Measurements from ENCODE around the gene DTX1. TPM values are rescaled to one million over a fixed set of nuclear protein-coding genes. Genes with fewer than 3 reads are reported as not detected.

Gene DTX1
- total and polyA plus RNA-seq, 2 of the 8 experiments (the other 6 are each of a cell fraction or from before 2014, with no cell fraction given) = 4.7 to 6.9 TPM

DNA sequence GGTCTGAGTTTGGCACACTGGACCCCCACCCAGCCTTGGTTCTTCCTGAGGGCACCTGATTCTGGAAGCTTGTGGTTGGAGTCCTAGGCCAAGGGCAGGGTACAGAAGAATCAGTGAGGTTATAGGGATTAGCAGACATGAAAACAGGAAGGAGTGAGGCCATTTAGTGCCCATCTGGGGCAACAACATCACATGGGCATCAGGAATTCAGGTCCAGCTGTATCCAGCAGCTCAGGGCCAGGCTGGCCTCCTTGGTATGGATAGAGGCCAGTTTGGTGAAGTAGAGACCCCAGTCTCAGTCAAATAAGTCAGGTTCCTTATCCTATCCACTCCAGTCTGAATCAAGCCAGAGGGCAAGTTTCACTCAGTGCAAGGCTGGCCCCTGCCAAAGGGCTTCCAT is 42.8 kb downstream of the DTX1 start:
- Histone ChIP-seq H4K8ac (ENCODE audit: extremely low read depth, insufficient read depth, low read length) (no peak overlapping the region; the same call in 1 of the 2 replicates), H3K23ac (ENCODE audit: insufficient read length) (no peak overlapping the region), H3K9ac (replicated peaks in 1 of 4; ENCODE audit: extremely low read depth in 1 of 4, low read depth in 3 of 4, low read length in 3 of 4) (no peak overlapping the region), H3K23me2 (ENCODE audit: low read depth, low read length) (peaks cover 2% of the 10 kb centered on the region; the same call in 1 of the 2 replicates), H2AK5ac (ENCODE audit: low read depth, low read length) (no peak overlapping the region), H2BK20ac (ENCODE audit: low read length) (0 out of 2 replicates have a peak overlapping the region, but pooled peaks have one; percentile 86), H4K5ac (ENCODE audit: insufficient read length, low read depth, low read length) (no peak overlapping the region), H3K18ac (ENCODE audit: extremely low read depth, low read length) (no peak overlapping the region), H2BK15ac (ENCODE audit: low read length) (0 out of 2 replicates have a peak overlapping the region, but pooled peaks have one; percentile 77), H3K56ac (replicated peaks; ENCODE audit: insufficient read length, low read depth, low read length) (no peak overlapping the region), H3K27me3 (replicated peaks in 1 of 4; ENCODE audit: control insufficient read depth in 3 of 4, extremely low read depth in 1 of 4, insufficient read depth in 3 of 4, low read length in 3 of 4) (no peaks in the 10 kb centered on the region), H2BK5ac (ENCODE audit: low read depth, low read length) (no peak overlapping the region), H3K36me3 (ENCODE audit: control insufficient read depth in 2 of 4, insufficient read depth in 4 of 4, low read length in 3 of 4) (no peaks in the 10 kb centered on the region), H3K27ac (ENCODE audit: low read depth, low read length) (no peak overlapping the region), H3K4me3 (ENCODE audit: extremely low read depth in 1 of 4, insufficient read depth in 2 of 4, low read depth in 3 of 4, low read length in 4 of 4) (no peak overlapping the region), H3K4ac (replicated peaks; ENCODE audit: insufficient read length, low read depth, low read length) (no peak overlapping the region), H3K9me3 (ENCODE audit: insufficient read depth in 2 of 2, low read depth in 1 of 2, low read length in 1 of 2) (no peaks in the 10 kb centered on the region), H3K14ac (ENCODE audit: insufficient read length) (no peak overlapping the region), H3K4me1 (replicated peaks in 1 of 4; ENCODE audit: control insufficient read depth in 3 of 4, insufficient read depth in 4 of 4, low read length in 3 of 4) (peaks cover 0 to 11% (median 3%) of the 10 kb centered on the region in 4 experiments; a peak in 4 of 7 replicates), H3K4me2 (ENCODE audit: insufficient read depth in 1 of 2, low read depth in 2 of 2, low read length in 2 of 2) (no peak overlapping the region), H4K20me1 (replicated peaks in 1 of 2; ENCODE audit: control insufficient read depth in 1 of 2, insufficient read depth in 2 of 2, low read length in 2 of 2) (no peaks in the 10 kb centered on the region), H2BK12ac (ENCODE audit: low read depth, low read length) (no peak overlapping the region; the same call in 1 of the 2 replicates), H2AFZ (ENCODE audit: low read length) (no peak overlapping the region), H4K91ac (replicated peaks; ENCODE audit: insufficient read length, low read length) (no peak overlapping the region), H2BK120ac (replicated peaks; ENCODE audit: low read depth, low read length) (no peak overlapping the region), H3K79me2 (ENCODE audit: control insufficient read depth in 1 of 2, insufficient read depth in 2 of 2, low read length in 2 of 2) (no peaks in the 10 kb centered on the region), H3K79me1 (ENCODE audit: low read depth, low read length) (no peaks in the 10 kb centered on the region)
- FAIRE-seq (no peak), DNase-seq (ENCODE audit: low read depth in 1 of 2, low spot score in 2 of 2) (no peak)
- ChIA-PET CTCF (ENCODE audit: partially characterized antibody) (interaction anchor here (0.6 to 6.9 kb wide), 23 partner anchors 10 to 1428 kb away, joined by 3 to 67 read pairs (median 8); partner anchors contain the start of genes DTX1 and RASAL1), POLR2A (ENCODE audit: partially characterized antibody) (interaction anchor here (1.2 to 1.5 kb wide), 2 partner anchors 9 to 59 kb away, joined by 3 read pairs; no protein-coding TSS in a partner anchor)
- TF ChIP-seq TAF1 (IDR thresholded peaks at IDR 0.05; ENCODE audit: low read depth, low read length) = no peak
- TF ChIP-seq SIX5 (IDR thresholded peaks at IDR 0.05; ENCODE audit: low read depth, low read length) = no peak
